ENCODE data around the gene CORIN. TPM values are rescaled to one million over a fixed set of nuclear protein-coding genes. Genes with fewer than 3 reads are reported as not detected.

CORIN gene, protein sequence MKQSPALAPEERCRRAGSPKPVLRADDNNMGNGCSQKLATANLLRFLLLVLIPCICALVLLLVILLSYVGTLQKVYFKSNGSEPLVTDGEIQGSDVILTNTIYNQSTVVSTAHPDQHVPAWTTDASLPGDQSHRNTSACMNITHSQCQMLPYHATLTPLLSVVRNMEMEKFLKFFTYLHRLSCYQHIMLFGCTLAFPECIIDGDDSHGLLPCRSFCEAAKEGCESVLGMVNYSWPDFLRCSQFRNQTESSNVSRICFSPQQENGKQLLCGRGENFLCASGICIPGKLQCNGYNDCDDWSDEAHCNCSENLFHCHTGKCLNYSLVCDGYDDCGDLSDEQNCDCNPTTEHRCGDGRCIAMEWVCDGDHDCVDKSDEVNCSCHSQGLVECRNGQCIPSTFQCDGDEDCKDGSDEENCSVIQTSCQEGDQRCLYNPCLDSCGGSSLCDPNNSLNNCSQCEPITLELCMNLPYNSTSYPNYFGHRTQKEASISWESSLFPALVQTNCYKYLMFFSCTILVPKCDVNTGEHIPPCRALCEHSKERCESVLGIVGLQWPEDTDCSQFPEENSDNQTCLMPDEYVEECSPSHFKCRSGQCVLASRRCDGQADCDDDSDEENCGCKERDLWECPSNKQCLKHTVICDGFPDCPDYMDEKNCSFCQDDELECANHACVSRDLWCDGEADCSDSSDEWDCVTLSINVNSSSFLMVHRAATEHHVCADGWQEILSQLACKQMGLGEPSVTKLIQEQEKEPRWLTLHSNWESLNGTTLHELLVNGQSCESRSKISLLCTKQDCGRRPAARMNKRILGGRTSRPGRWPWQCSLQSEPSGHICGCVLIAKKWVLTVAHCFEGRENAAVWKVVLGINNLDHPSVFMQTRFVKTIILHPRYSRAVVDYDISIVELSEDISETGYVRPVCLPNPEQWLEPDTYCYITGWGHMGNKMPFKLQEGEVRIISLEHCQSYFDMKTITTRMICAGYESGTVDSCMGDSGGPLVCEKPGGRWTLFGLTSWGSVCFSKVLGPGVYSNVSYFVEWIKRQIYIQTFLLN
- total RNA-seq (2012; rRNA removed) (15.6 and 20.3 TPM in 2 replicates), polyA plus RNA-seq (2012; rRNA removed) (19.2 and 24.7 TPM in 2 replicates), Bru-seq, nascent RNA (percentile 46 among the genes with signal in this experiment), BruChase-seq, experiment 1, labeled RNA remaining after a 6-hour chase (percentile 44 among the genes with signal in this experiment), BruChase-seq, experiment 2, labeled RNA remaining after a 2-hour chase (percentile 49 among the genes with signal in this experiment)
- polyA plus RNA-seq (2012; cell fraction: cytosol; rRNA removed), result 12.7 and 13.8 TPM in 2 replicates
- 9.0 and 31.6 TPM in 2 replicates for polyA plus RNA-seq (2012; cell fraction: nucleus; rRNA removed; ENCODE audit: low replicate concordance)
- long read RNA-seq, full-length matches to known transcripts, result 1 of 10 reads
- long read RNA-seq, partial matches to known transcripts, result 3 of 10 reads
- long read RNA-seq, other reads (novel, unspliced or antisense), result 6 of 10 reads

DNA sequence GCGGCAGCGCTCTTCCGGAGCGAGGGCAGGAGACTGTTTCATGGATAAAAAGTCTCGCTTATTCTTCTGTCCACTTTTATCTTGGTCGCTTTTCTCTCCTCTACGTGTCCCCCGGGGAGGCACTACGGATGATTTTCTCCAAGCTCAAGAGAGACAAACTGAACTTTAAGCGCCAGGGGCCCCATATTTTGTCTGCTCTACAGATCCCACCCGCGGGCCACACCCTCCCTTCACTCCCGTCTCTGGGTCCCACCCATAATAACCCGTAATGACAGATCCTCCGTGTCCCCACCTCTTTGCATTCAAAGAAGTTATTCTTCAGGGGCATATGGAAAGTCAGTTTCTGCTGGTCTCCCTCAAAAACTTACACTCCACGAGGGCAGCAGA, at the start of gene CORIN:
CORIN (minus strand) TSS at position 160 of the 387 bp plus-strand sequence; CDS start at position 42, 118 bp downstream.
- Histone ChIP-seq H2BK120ac (ENCODE audit: low read depth, low read length) (peak within 1 kb of the TSS; percentile 86; the same call in 1 of the 2 replicates), H2AK5ac (ENCODE audit: low read depth, low read length) (0 out of 2 replicates have a peak within 1 kb of the TSS, but pooled peaks have one; percentile 27), H3K14ac (replicated peaks; ENCODE audit: low read depth, low read length) (peak within 1 kb of the TSS; percentile 54), H3K9ac (ENCODE audit: low read depth, low read length) (peak within 1 kb of the TSS; percentile 54), H4K5ac (ENCODE audit: low read depth, low read length) (peak within 1 kb of the TSS; percentile 10; the same call in 1 of the 2 replicates), H2BK15ac (ENCODE audit: low read depth, low read length) (peak within 1 kb of the TSS; percentile 21; the same call in 1 of the 3 replicates), H3K27ac (ENCODE audit: insufficient read depth, low read length) (no peak within 1 kb of the TSS; the same call in 1 of the 2 replicates), H3K4me3 (ENCODE audit: insufficient read depth, low read depth, low read length) (peak within 1 kb of the TSS; percentile 51), H3K9me3 (ENCODE audit: control insufficient read depth, insufficient read depth, low read length) (no peaks in the 10 kb centered on the region), H4K8ac (ENCODE audit: low read depth in 2 of 2, low read length in 2 of 2) (peak within 1 kb of the TSS; percentile 45 to 79; a peak in 3 of 4 replicates), H2BK20ac (ENCODE audit: low read depth, low read length) (peak within 1 kb of the TSS; percentile 20; the same call in 1 of the 2 replicates), H3K23ac (ENCODE audit: low read depth, low read length) (peak within 1 kb of the TSS; percentile 84), H4K20me1 (ENCODE audit: insufficient read depth, low read length) (no peaks in the 10 kb centered on the region), H3K4ac (ENCODE audit: low read depth, low read length) (peak within 1 kb of the TSS; percentile 66), H3K18ac (ENCODE audit: low read depth, low read length) (no peak within 1 kb of the TSS; the same call in 1 of the 2 replicates), H3K56ac (ENCODE audit: extremely low read depth, insufficient read depth, low read length) (peak within 1 kb of the TSS; percentile 30; the same call in 1 of the 2 replicates), H3K4me1 (ENCODE audit: control insufficient read depth, insufficient read depth, low read length) (peaks cover 20% of the 10 kb centered on the region), H3K36me3 (ENCODE audit: control insufficient read depth, insufficient read depth, low read length) (no peaks in the 10 kb centered on the region), H2AFZ (replicated peaks; ENCODE audit: low read length, poor library complexity) (peak within 1 kb of the TSS; percentile 95), H2AK9ac (replicated peaks; ENCODE audit: low read depth, low read length, poor library complexity) (peak within 1 kb of the TSS; percentile 53), H3K4me2 (ENCODE audit: low read depth, low read length) (peak within 1 kb of the TSS; percentile 75), H4K91ac (ENCODE audit: insufficient read depth, low read depth, low read length) (peak within 1 kb of the TSS; percentile 5; the same call in 1 of the 2 replicates), H3K27me3 (ENCODE audit: control insufficient read depth, insufficient read depth, low read length) (no peaks in the 10 kb centered on the region), H3K9me1 (ENCODE audit: insufficient read depth, low read length) (peaks cover 8% of the 10 kb centered on the region), H3K79me1 (ENCODE audit: low read depth in 1 of 2, low read length in 2 of 2) (no peaks in the 10 kb centered on the region; a peak in 1 of 4 replicates), H2BK5ac (ENCODE audit: low read depth, low read length, poor library complexity, severe bottlenecking) (no peak within 1 kb of the TSS)
- intact Hi-C loops (cut with micrococcal nuclease), result loop anchor here (1.0 to 5.0 kb wide), 2 partner anchors 74 to 152 kb away; partner anchors contain the start of gene NFXL1
- TF ChIP-seq RFX5 (IDR thresholded peaks at IDR 0.05; ENCODE audit: low read depth, low read length) (no peak), BHLHE40 (IDR thresholded peaks at IDR 0.05; ENCODE audit: low read depth, low read length) (no peak)
- no peak for DNase-seq
- in situ Hi-C loops (cut with MboI; ENCODE audit: low sequenced_read_pairs), result loop anchor here (10.0 kb wide), 1 partner anchor 133 kb away; no protein-coding TSS in a partner anchor
- 36% methylated on average over 5 of the region's 16 CpGs; no CpG with 5 or more reads in 1 of the 2 experiments for WGBS, 2 experiments (ENCODE audit: extremely low coverage in 2 of 2, insufficient read length in 1 of 2)
- no peak for ATAC-seq (ENCODE audit: low read depth)
- CTCF ChIA-PET, result interaction anchor here (0.7 to 1.8 kb wide), 4 partner anchors 46 to 155 kb away, joined by 3 to 20 read pairs (median 4); no protein-coding TSS in a partner anchor
- POLR2A ChIA-PET (ENCODE audit: unreplicated experiment), result no interaction called here
- no TSS peak for BruUV-seq (replicated peaks)
- dilution Hi-C loops (cut with HindIII; ENCODE audit: low sequenced_read_pairs, unreplicated experiment), result no loop called here
